Measurements from ENCODE around the gene ATG2A. TPM values are rescaled to one million over a fixed set of nuclear protein-coding genes. Genes with fewer than 3 reads are reported as not detected.
A peak's percentile ranks its signal among the peaks of the same experiment; 100 is the strongest.

ATG2A gene
- total RNA-seq, 1 donor: 12.1 TPM

DNA sequence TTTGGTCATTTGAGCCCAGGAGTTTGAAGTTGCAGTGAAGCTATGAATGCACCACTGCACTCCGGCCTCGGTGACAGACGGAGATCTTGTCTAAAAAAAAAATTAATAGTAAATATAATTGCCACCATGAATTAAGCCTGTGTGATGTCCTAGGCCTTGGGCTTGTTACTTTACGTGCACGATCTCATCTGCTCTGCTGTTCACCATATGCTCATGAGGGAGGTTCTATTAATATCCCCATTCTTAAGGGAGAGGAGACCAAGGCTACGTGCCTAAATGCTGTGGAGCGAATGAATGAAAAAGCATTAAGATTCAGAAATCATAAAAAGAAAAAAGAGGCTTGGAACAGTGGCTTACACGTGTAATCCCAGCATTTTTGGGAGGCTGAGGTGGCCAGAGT, 2.6 kb upstream of the ATG2A start:
- H3K4me3 ChIP-seq (ENCODE audit: low read depth, low read length): no peak overlapping the region
- TF ChIP-seq, protein P1, sequence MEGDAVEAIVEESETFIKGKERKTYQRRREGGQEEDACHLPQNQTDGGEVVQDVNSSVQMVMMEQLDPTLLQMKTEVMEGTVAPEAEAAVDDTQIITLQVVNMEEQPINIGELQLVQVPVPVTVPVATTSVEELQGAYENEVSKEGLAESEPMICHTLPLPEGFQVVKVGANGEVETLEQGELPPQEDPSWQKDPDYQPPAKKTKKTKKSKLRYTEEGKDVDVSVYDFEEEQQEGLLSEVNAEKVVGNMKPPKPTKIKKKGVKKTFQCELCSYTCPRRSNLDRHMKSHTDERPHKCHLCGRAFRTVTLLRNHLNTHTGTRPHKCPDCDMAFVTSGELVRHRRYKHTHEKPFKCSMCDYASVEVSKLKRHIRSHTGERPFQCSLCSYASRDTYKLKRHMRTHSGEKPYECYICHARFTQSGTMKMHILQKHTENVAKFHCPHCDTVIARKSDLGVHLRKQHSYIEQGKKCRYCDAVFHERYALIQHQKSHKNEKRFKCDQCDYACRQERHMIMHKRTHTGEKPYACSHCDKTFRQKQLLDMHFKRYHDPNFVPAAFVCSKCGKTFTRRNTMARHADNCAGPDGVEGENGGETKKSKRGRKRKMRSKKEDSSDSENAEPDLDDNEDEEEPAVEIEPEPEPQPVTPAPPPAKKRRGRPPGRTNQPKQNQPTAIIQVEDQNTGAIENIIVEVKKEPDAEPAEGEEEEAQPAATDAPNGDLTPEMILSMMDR (IDR thresholded peaks at IDR 0.05; ENCODE audit: insufficient read depth, low read depth, low read length): no peak
- no peak for DNase-seq (ENCODE audit: low read depth)

DNA sequence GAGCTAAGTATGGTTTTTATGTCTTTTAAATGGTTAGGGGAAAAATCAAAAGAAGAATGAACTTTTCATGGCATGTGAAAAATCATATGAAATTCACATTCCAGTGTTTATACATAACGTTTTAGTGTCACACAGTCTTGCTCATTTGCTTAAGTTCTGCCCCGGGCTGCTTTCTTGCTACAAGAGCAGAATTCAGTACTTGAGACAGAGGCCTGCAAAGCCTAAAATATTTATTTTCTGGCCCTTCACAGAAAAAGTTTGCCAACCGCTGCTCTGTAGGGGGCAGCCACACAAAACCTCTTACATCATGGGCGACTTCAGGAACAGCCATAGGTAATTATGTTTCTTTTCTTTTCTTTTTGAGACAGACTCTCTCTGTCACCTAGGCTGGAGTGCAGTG, 1.0 kb upstream of the ATG2A start:
- DNase-seq (ENCODE audit: low read depth): peak; percentile 66
- H3K4me3 ChIP-seq (ENCODE audit: low read depth, low read length): peak overlapping the region; percentile 62
- TF ChIP-seq, protein P1 (IDR thresholded peaks at IDR 0.05; ENCODE audit: insufficient read depth, low read depth, low read length): peak; percentile 27

DNA sequence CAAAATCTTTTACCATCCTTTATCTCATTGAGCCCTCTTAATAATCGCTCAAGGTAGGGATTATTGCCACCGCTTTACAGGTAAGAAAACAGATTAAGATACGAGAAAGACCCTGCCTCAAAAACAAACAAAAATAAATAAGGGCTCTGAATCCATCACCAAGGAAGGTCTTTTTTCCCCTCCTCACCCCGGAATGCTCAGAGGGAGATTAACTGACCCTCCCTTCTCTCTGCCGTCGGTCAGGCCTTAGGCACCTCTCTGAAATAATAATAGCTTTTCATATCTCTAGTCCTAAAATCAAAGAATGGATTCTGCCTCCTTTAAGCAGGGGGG, 620 bp upstream of the ATG2A start:
- no peak for DNase-seq (ENCODE audit: low read depth)
- TF ChIP-seq, protein P1 (IDR thresholded peaks at IDR 0.05; ENCODE audit: insufficient read depth, low read depth, low read length): no peak
- H3K4me3 ChIP-seq (ENCODE audit: low read depth, low read length): peak overlapping the region; percentile 62

DNA sequence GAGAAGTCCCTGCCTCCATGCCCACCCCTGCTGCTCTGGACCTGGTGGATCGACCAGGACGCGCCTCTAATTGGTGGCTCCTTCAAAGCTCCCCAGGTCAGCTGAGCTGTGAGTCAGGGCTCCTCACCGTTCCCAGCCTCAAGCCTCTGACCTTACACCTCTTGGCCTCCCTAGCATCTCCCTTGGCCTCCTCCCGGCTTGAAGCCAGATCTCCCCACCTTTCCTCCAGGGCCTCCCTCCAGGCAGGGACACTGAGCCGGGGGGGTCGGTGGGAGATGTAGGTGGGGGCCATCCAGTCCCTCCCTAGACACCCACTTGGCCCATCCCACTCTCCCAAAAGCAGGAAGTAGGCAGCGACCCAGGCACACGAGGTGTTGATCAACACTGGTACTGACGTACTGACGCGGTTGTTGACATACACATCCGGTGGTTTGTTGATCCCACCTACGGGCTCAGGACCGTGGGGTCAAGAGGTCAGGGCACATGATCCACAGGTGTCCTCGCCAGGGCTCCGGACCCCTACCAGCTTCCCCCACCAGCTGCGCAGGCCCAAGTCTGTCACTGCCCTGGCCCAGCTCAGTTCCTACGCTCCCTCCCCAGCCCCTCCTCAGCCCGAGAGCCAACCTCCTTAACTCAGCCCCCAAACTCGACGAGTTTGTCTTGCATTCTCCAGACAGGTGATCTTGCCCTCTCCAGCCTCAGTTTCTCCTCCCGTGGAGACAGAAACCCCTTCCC, 802 bp downstream of the ATG2A start:
- H3K4me3 ChIP-seq (ENCODE audit: low read depth, low read length): peak overlapping the region; percentile 86
- peak; percentile 82 for DNase-seq (ENCODE audit: low read depth)
- TF ChIP-seq, protein P1 (IDR thresholded peaks at IDR 0.05; ENCODE audit: insufficient read depth, low read depth, low read length): no peak

DNA sequence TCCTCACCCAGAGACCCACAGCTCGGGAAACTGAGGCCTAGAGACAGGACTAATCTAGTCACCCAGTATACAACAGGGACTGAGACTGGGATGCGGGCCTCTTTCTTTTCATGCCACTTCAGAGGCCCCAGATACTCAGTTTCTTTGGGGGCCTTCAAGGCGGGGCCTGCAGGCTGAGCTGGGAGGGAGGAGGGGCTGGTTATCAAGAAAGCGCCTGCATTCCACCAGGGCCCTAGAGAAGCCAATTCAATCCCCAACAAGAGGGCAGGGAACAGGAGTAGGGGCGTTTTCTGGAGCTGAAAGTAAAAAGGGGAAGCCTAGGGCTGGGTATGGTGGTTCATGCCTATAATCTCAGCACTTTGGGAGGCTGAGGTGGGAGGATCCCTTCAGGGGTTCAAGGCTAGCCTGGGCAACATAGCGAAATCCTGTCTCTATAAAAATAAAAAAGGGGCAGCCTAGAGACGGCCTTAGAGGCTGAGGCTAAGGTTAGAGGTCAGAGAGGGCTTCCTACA, 1.6 kb downstream of the ATG2A start:
- DNase-seq (ENCODE audit: low read depth): no peak
- TF ChIP-seq, protein P1 (IDR thresholded peaks at IDR 0.05; ENCODE audit: insufficient read depth, low read depth, low read length): no peak
- H3K4me3 ChIP-seq (ENCODE audit: low read depth, low read length): peak overlapping the region; percentile 86

DNA sequence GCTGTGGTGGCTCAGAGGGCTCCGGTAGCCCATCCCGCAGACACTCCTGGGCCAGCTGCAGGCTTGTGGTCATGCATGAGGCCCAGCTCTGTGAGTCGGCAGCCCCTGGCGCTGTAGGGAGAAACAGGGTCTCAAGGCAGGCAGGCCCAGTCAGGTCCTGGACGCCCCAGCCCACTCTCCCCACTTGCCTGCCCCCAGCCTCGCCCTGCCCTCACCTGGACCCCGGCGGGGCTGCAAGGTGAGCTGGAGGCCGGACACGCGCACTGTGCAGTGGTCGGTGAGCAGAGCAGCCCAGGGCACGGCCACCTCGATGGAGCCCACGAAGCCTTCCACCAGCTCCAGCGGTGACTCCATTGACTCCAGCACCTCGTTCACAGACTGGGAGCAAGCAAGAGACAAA, 2.9 kb downstream of the ATG2A start:
- TF ChIP-seq, protein P1 (IDR thresholded peaks at IDR 0.05; ENCODE audit: insufficient read depth, low read depth, low read length): no peak
- no peak for DNase-seq (ENCODE audit: low read depth)
- no peak overlapping the region for H3K4me3 ChIP-seq (ENCODE audit: low read depth, low read length)
